HCT116 (cell line): ENCODE measurements around the gene NEMP1. TPM values are rescaled to one million over a fixed set of nuclear protein-coding genes. Genes with fewer than 3 reads are reported as not detected.

Experiments
- ATAC-seq: fragments of 200-7000 bp; cut with Tn5 transposase; 2 replicates; pipeline ENCODE4 v1.9.1; 2020; ENCODE audit warnings: mild to moderate bottlenecking, moderate library complexity
- BruUV-seq: library from RNA; stranded (reverse); fragments of 400-500 nt; replicated peaks from 2 replicates; lab custom pipeline; 2021; lab: Mats Ljungman, UMichigan
- CTCF ChIA-PET: fragments of 300-600 bp; sonication (Branson Sonifier 250); formaldehyde crosslinking; loops from one replicate; lab custom pipeline; 2021; ENCODE audit warnings: antibody characterized with exemption; lab: Charles Lee
- POLR2A ChIA-PET: fragments of 300-600, 350-600 bp; sonication (Branson Sonifier 250); formaldehyde crosslinking; loops from one replicate; lab custom pipeline; 2021; ENCODE audit warnings: antibody characterized with exemption; lab: Charles Lee
- RAD21 ChIA-PET, 2 experiments: fragments of 300-600 bp; sonication (Branson Sonifier 250); formaldehyde crosslinking; loops; one replicate each; lab custom pipeline; 2023; ENCODE audit warnings: low total read pairs in 2 of 2; ENCODE audit not compliant: uncharacterized antibody in 2 of 2, unreplicated experiment in 2 of 2, low non-redundant PET in 1 of 2; lab: Charles Lee
- DNase-seq: peaks from one replicate; pipeline ENCODE4 v3.0.0-alpha.2; 2010; ENCODE audit warnings: low read depth, low spot score
- H2AFZ ChIP-seq: fragments of 200-600 bp; shearing (Covaris generic), sonication (generic); 2 replicates; pipeline ENCODE4 v1.6.1; 2017; ENCODE audit warnings: low read depth, mixed run types, mixed read lengths, antibody characterized with exemption, low read length; ENCODE audit not compliant: poor library complexity, severe bottlenecking
- H3K27ac ChIP-seq: 2 replicates; pipeline ENCODE4 v1.5.1; 2012; ENCODE audit warnings: low read depth, low read length
- H3K27me3 ChIP-seq: fragments of 200-600 bp; sonication (generic); 2 replicates; pipeline ENCODE4 v1.6.1; 2016; ENCODE audit warnings: mixed run types, low read length, mixed read lengths; ENCODE audit not compliant: insufficient read depth
- H3K36me3 ChIP-seq, 2 experiments: fragments of 200-500 bp in 1 of 2; fragments of 200-600 bp in 1 of 2; sonication (Bioruptor generic) in 1 of 2; sonication (generic) in 1 of 2; 2 replicates each; pipeline versions ENCODE4 v1.5.1 to v1.6.1; 2014 to 2016; ENCODE audit warnings: low read length in 2 of 2, inconsistent platforms in 1 of 2, mixed read lengths in 1 of 2, mixed run types in 1 of 2; ENCODE audit not compliant: insufficient read depth in 2 of 2, control insufficient read depth in 1 of 2
- H3K4me1 ChIP-seq, 2 experiments: fragments of 200-600 bp in 1 of 2; sonication (generic) in 1 of 2; 2 replicates each; pipeline versions ENCODE4 v1.5.1 to v1.6.1; 2012 to 2017; ENCODE audit warnings: low read length in 2 of 2, inconsistent platforms in 1 of 2, mild to moderate bottlenecking in 1 of 2, mixed read lengths in 1 of 2, mixed run types in 1 of 2, moderate library complexity in 1 of 2; ENCODE audit not compliant: insufficient read depth in 2 of 2, control insufficient read depth in 1 of 2
- H3K4me2 ChIP-seq: fragments of 200-600 bp; sonication (generic); 2 replicates; pipeline ENCODE4 v1.6.1; 2017; ENCODE audit warnings: mixed run types, low read length, mixed read lengths
- H3K4me3 ChIP-seq, 2 experiments: fragments of 200-600 bp in 1 of 2; sonication (generic) in 1 of 2; replicated peaks in 1 of 2; 2 replicates each; pipeline ENCODE4 v1.5.1; 2011 to 2016; ENCODE audit warnings: low read length in 2 of 2, control low read depth in 1 of 2, low read depth in 1 of 2, mild to moderate bottlenecking in 1 of 2, mixed read lengths in 1 of 2, mixed run types in 1 of 2
- H3K79me2 ChIP-seq: fragments of 200-600 bp; sonication (generic); 2 replicates; pipeline ENCODE4 v1.6.1; 2017; ENCODE audit warnings: mild to moderate bottlenecking, mixed run types, low read length, moderate library complexity, mixed read lengths; ENCODE audit not compliant: insufficient read depth
- H3K9ac ChIP-seq: fragments of 200-600 bp; sonication (generic); 2 replicates; pipeline ENCODE4 v1.6.1; 2016; ENCODE audit warnings: low read length, mixed read lengths
- H3K9me2 ChIP-seq: fragments of 200-600 bp; sonication (generic), shearing (Covaris generic); 2 replicates; pipeline ENCODE4 v1.6.1; 2017; ENCODE audit warnings: mixed run types, mild to moderate bottlenecking, moderate library complexity; ENCODE audit not compliant: insufficient read depth
- H3K9me3 ChIP-seq, 2 experiments: fragments of 200-500 bp in 1 of 2; fragments of 200-600 bp in 1 of 2; sonication (Bioruptor generic) in 1 of 2; sonication (generic) in 1 of 2; 2 replicates each; pipeline ENCODE4 v1.6.1; 2014 to 2017; ENCODE audit warnings: low read length in 2 of 2, mixed read lengths in 2 of 2, inconsistent platforms in 1 of 2, low read depth in 1 of 2, mild to moderate bottlenecking in 1 of 2, mixed run types in 1 of 2, moderate library complexity in 1 of 2; ENCODE audit not compliant: control insufficient read depth in 1 of 2, insufficient read depth in 1 of 2
- H4K20me1 ChIP-seq: fragments of 200-600 bp; sonication (generic), shearing (Covaris generic); 2 replicates; pipeline ENCODE4 v1.6.1; 2017; ENCODE audit warnings: mixed run types, mild to moderate bottlenecking, moderate library complexity; ENCODE audit not compliant: insufficient read depth
- CEBPB ChIP-seq: IDR thresholded peaks from 2 replicates; pipeline ENCODE4 v1.6.1; 2012; ENCODE audit warnings: low read depth
- EZH2 ChIP-seq: fragments of 200-600 bp; sonication (generic); IDR thresholded peaks from 2 replicates; pipeline ENCODE4 v1.6.1; 2017; ENCODE audit warnings: antibody characterized with exemption, mixed run types
- EZH2phosphoT487 ChIP-seq: fragments of 200-600 bp; IDR thresholded peaks from 2 replicates; pipeline ENCODE4 v1.6.1; 2018; ENCODE audit warnings: antibody characterized with exemption, borderline replicate concordance
- FOSL1 ChIP-seq: IDR thresholded peaks from 2 replicates; pipeline ENCODE4 v1.6.1; 2012; ENCODE audit warnings: low read depth
- JUND ChIP-seq: IDR thresholded peaks from 2 replicates; pipeline ENCODE4 v1.6.1; 2012
- POLR2A ChIP-seq: IDR thresholded peaks from 2 replicates; pipeline ENCODE4 v1.7.0; 2011; ENCODE audit warnings: borderline replicate concordance; ENCODE audit not compliant: insufficient read depth, insufficient read length; ENCODE audit errors: extremely low read depth
- POLR2AphosphoS5 ChIP-seq: IDR thresholded peaks from 2 replicates; pipeline ENCODE4 v1.6.1; 2011; ENCODE audit warnings: mild to moderate bottlenecking, low read depth, low read length, moderate library complexity
- SP1 ChIP-seq: IDR thresholded peaks from 2 replicates; pipeline ENCODE4 v1.6.1; 2012; ENCODE audit warnings: low read depth
- YY1 ChIP-seq: IDR thresholded peaks from 2 replicates; pipeline ENCODE4 v1.6.1; 2011; ENCODE audit warnings: low read length, low read depth, moderate library complexity, mild to moderate bottlenecking; ENCODE audit not compliant: insufficient replicate concordance; ENCODE audit errors: extremely low read depth
- ZFX ChIP-seq: fragments of 450-650 bp; IDR thresholded peaks from 2 replicates; pipeline ENCODE4 v1.6.1; 2017
- intact Hi-C: fragments of 100-400 bp; cut with micrococcal nuclease; formaldehyde crosslinking; loops from 2 replicates; pipeline ENCODE4 v1.10.0; 2022
- total RNA-seq: library from RNA; stranded (reverse); gene quantifications from one replicate; pipeline ENCODE4 v1.2.1, GENCODE V29; 2021; ENCODE audit not compliant: unreplicated experiment
- TF ChIP-seq, protein P1 (sequence below), 3 experiments: fragments of 200-600 bp in 1 of 3; sonication (generic) in 1 of 3; IDR thresholded peaks in 2 of 3; conservative IDR thresholded peaks in 1 of 3; 2 replicates each; pipeline ENCODE4 v1.5.1; 2012 to 2017; ENCODE audit warnings: low read depth in 2 of 3, low read length in 2 of 3, antibody characterized with exemption in 1 of 3, borderline replicate concordance in 1 of 3, control low read depth in 1 of 3, mild to moderate bottlenecking in 1 of 3, mixed read lengths in 1 of 3, mixed run types in 1 of 3, moderate library complexity in 1 of 3; ENCODE audit not compliant: insufficient read depth in 1 of 3
- TF ChIP-seq, protein P2 (sequence below): IDR thresholded peaks from 2 replicates; pipeline ENCODE4 v1.6.1; 2012; ENCODE audit warnings: low read depth
- TF ChIP-seq, protein P3 (sequence below): IDR thresholded peaks from 2 replicates; pipeline ENCODE4 v1.6.1; 2011; ENCODE audit warnings: mild to moderate bottlenecking, low read length, moderate library complexity; ENCODE audit not compliant: insufficient replicate concordance; ENCODE audit errors: extremely low read depth

Gene NEMP1
- total RNA-seq, 1 experiment from 2014 or later = 35.2 TPM

DNA sequence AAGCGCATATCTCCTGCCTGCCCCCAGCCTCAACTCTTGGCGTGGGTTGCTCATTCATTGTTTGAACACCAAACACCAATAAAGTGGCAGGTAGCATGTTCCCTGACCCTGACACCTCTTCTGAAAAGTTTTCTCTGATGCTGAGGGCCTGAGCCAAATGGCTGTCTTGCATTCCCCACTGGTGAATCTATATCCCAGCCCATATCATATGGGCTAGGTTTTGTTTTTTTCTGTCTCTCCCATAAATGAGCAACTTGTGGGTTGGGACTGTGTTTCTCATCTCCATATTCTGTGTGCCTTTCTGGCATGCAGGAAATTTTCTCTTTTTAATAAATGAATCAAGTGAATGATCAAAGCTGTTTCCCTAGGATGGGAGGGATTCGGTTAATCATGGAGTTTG lies 33.7 kb downstream of the NEMP1 start:
- Histone ChIP-seq H3K27me3 (peaks cover 20% of the 10 kb centered on the region; the same call in 1 of the 2 replicates), H3K4me3 (no peak overlapping the region)
- CTCF ChIA-PET = no interaction called here
- TF ChIP-seq, protein P1, sequence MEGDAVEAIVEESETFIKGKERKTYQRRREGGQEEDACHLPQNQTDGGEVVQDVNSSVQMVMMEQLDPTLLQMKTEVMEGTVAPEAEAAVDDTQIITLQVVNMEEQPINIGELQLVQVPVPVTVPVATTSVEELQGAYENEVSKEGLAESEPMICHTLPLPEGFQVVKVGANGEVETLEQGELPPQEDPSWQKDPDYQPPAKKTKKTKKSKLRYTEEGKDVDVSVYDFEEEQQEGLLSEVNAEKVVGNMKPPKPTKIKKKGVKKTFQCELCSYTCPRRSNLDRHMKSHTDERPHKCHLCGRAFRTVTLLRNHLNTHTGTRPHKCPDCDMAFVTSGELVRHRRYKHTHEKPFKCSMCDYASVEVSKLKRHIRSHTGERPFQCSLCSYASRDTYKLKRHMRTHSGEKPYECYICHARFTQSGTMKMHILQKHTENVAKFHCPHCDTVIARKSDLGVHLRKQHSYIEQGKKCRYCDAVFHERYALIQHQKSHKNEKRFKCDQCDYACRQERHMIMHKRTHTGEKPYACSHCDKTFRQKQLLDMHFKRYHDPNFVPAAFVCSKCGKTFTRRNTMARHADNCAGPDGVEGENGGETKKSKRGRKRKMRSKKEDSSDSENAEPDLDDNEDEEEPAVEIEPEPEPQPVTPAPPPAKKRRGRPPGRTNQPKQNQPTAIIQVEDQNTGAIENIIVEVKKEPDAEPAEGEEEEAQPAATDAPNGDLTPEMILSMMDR (IDR thresholded peaks at IDR 0.05 in 2 of 3, conservative IDR thresholded peaks at IDR 0.05 in 1 of 3; ENCODE audit: borderline replicate concordance in 1 of 3, insufficient read depth in 1 of 3, low read depth in 2 of 3, low read length in 2 of 3) = no peak
- TF ChIP-seq POLR2A (no peak), POLR2AphosphoS5 (no peak), YY1 (no peak), EZH2 (no peak), SP1 (no peak), FOSL1 (no peak), CEBPB (no peak), ZFX (no peak), EZH2phosphoT487 (no peak), JUND (no peak)
- TF ChIP-seq, protein P2, sequence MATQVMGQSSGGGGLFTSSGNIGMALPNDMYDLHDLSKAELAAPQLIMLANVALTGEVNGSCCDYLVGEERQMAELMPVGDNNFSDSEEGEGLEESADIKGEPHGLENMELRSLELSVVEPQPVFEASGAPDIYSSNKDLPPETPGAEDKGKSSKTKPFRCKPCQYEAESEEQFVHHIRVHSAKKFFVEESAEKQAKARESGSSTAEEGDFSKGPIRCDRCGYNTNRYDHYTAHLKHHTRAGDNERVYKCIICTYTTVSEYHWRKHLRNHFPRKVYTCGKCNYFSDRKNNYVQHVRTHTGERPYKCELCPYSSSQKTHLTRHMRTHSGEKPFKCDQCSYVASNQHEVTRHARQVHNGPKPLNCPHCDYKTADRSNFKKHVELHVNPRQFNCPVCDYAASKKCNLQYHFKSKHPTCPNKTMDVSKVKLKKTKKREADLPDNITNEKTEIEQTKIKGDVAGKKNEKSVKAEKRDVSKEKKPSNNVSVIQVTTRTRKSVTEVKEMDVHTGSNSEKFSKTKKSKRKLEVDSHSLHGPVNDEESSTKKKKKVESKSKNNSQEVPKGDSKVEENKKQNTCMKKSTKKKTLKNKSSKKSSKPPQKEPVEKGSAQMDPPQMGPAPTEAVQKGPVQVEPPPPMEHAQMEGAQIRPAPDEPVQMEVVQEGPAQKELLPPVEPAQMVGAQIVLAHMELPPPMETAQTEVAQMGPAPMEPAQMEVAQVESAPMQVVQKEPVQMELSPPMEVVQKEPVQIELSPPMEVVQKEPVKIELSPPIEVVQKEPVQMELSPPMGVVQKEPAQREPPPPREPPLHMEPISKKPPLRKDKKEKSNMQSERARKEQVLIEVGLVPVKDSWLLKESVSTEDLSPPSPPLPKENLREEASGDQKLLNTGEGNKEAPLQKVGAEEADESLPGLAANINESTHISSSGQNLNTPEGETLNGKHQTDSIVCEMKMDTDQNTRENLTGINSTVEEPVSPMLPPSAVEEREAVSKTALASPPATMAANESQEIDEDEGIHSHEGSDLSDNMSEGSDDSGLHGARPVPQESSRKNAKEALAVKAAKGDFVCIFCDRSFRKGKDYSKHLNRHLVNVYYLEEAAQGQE = no peak
- TF ChIP-seq, protein P3, sequence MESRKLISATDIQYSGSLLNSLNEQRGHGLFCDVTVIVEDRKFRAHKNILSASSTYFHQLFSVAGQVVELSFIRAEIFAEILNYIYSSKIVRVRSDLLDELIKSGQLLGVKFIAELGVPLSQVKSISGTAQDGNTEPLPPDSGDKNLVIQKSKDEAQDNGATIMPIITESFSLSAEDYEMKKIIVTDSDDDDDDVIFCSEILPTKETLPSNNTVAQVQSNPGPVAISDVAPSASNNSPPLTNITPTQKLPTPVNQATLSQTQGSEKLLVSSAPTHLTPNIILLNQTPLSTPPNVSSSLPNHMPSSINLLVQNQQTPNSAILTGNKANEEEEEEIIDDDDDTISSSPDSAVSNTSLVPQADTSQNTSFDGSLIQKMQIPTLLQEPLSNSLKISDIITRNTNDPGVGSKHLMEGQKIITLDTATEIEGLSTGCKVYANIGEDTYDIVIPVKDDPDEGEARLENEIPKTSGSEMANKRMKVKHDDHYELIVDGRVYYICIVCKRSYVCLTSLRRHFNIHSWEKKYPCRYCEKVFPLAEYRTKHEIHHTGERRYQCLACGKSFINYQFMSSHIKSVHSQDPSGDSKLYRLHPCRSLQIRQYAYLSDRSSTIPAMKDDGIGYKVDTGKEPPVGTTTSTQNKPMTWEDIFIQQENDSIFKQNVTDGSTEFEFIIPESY = no peak
- TF ChIP-seq, all 23 proteins: peak for 0
- ATAC-seq (no peak), DNase-seq (no peak)
- Histone ChIP-seq H3K4me2 (no peak overlapping the region), H3K4me1 (peaks cover 4 to 23% of the 10 kb centered on the region in 2 experiments), H3K79me2 (no peaks in the 10 kb centered on the region), H4K20me1 (no peaks in the 10 kb centered on the region), H3K9me2 (no peaks in the 10 kb centered on the region), H3K9ac (no peak overlapping the region), H3K27ac (no peak overlapping the region), H3K9me3 (no peaks in the 10 kb centered on the region), H3K36me3 (no peaks in the 10 kb centered on the region), H2AFZ (no peak overlapping the region)
- RAD21 ChIA-PET = no interaction called here
- BruUV-seq = no TSS peak
- POLR2A ChIA-PET = no interaction called here
- intact Hi-C loops = no loop called here
